ENCODE data around the gene PDE8A.
A peak's percentile ranks its signal among the peaks of the same experiment; 100 is the strongest.

Gene PDE8A

GRCh38 chr15:85021409-85021808 is 39.8 kb downstream of the PDE8A start:
- Mint-ChIP-seq H3K4me1 (ENCODE audit: low read depth) (peaks cover 52% of the 10 kb centered on the region), H3K4me3 (no peak overlapping the region), H3K27me3 (no peaks in the 10 kb centered on the region), H3K27ac (no peak overlapping the region), H3K36me3 (ENCODE audit: low read depth) (no peaks in the 10 kb centered on the region), H3K9me3 (no peaks in the 10 kb centered on the region)
- no peak for DNase-seq

DNA sequence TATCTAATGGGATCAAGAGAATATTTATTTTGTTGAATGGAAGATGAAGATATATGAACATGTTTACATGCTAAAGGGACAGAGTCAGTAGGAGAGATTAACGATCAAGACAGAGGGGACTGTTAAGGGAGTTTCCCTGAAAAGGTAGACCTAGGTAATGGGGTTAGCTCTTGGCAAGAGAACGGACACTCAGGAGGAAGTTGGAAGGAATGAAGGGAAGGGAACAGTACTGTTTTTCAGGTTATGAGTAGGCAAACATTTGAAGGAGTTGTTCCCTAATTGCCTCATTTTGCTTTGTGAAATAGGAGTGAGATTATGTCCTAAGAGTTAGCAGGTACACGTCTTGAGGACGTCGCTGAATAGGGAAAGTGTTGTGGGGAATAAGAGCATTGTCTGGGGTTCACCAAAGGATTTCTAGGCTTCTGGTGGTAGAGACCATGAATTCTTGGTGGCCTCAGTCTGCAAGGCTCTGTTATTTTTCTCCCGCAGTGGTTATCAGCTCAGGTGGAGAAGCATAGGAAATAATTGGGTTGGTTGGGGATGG is 41.3 kb downstream of the PDE8A start:
- Mint-ChIP-seq H3K4me3 (no peak overlapping the region), H3K36me3 (ENCODE audit: low read depth) (no peaks in the 10 kb centered on the region), H3K27me3 (no peaks in the 10 kb centered on the region), H3K27ac (no peak overlapping the region), H3K4me1 (ENCODE audit: low read depth) (peaks cover 58% of the 10 kb centered on the region), H3K9me3 (no peaks in the 10 kb centered on the region)
- no peak for DNase-seq

DNA sequence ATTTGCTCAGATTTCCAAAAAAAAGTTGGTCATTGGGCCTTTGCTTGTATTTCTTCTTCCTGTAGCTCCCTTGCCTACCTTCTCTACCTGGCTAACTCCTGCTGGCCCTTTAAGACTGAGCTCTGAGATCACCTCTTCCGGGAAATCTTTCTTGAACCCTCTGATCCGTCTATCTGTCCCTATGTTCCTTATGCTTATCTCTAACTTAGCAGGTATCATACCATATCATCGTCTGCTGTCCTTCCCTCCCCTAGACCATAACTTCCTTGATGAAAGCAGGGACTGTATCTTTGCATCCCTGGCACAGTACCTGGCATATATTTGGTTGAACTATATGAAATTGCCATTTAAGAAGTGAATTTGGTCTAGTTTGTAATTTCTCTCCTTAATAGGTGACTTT is 42.3 kb downstream of the PDE8A start:
- Mint-ChIP-seq H3K4me3 (no peak overlapping the region), H3K27ac (no peak overlapping the region), H3K27me3 (no peaks in the 10 kb centered on the region), H3K36me3 (ENCODE audit: low read depth) (no peaks in the 10 kb centered on the region), H3K4me1 (ENCODE audit: low read depth) (peaks cover 58% of the 10 kb centered on the region), H3K9me3 (no peaks in the 10 kb centered on the region)
- DNase-seq: no peak

- Mint-ChIP-seq H3K9me3 (no peaks in the 10 kb centered on the region), H3K27ac (peak overlapping the region; percentile 28), H3K27me3 (no peaks in the 10 kb centered on the region), H3K4me3 (no peak overlapping the region), H3K4me1 (ENCODE audit: low read depth) (peaks cover 62% of the 10 kb centered on the region), H3K36me3 (ENCODE audit: low read depth) (no peaks in the 10 kb centered on the region)
- no peak for DNase-seq
Measured at GRCh38 chr15:85024509-85025336, 43.1 kb downstream of the PDE8A start.

DNA sequence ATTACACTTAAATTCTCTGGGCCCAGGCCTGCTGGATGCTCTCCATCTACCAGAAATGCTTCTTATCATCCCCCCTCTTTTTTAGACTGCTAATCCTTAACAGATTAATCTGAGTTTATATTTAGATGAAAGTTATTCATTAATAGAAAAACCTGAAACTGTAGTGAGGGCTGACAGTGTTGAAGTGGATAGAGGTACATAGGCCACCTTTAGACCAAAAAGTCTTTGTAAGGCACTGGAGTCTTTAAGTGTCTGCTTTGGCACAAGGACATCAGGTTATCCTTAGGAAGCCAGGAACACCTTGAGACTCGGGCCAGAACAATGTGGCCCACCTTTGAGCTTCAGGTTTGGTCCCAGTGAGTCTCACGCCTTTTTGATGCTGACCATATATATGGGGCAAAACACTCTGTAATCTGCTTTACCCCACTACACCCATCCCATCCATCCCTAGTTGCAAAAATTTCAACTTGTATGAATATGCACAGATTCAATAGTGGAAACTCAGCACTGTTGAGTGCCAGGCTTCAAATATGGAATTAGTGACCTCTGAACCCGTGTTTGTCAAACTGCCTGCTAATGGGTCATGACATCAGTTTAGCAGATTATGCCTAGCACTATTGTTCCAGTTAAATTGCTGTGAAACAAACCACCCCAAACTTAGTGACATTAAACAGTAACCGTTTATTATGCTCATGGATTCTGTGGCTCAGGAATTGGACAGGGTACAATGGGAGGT is 44.0 kb downstream of the PDE8A start:
- H3K27ac Mint-ChIP-seq: no peak overlapping the region
- H3K36me3 Mint-ChIP-seq (ENCODE audit: low read depth): no peaks in the 10 kb centered on the region
- H3K4me1 Mint-ChIP-seq (ENCODE audit: low read depth): peaks cover 66% of the 10 kb centered on the region
- H3K27me3 Mint-ChIP-seq: no peaks in the 10 kb centered on the region
- H3K4me3 Mint-ChIP-seq: no peak overlapping the region
- no peaks in the 10 kb centered on the region for H3K9me3 Mint-ChIP-seq
- DNase-seq: no peak

DNA sequence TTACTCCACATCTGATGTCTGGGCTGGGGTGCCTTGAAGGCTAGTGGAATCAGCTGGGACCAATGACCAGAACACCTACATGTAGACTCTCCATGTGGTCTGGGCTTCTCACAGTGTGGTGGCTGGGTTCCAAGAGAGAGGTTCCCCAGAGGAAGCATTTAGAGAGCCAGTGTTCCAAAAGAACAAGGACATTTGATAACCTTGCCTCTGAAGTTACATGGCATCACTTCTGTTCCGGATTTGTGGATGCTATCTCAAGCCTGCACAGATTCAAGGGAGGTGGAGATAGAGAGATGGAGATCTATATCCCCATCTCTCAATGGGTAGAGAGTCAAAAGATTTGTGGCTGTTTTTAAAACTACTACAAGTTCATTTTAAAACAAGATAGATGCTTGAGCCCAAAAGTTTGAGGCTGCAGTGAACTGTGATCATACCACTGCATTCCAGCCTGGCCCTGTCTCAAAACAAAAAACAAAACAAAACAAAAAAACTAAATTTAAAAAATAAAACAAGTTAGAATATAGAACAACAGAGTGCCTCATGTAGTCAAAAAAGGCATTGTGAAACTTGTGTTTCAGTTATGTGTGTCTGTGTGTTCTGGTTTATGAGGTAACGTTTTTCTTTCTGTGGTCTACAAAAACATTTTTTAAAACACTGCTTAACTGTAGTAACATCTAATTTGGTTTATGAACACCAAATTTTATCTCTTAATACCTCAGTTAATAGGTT is 44.8 kb downstream of the PDE8A start:
- DNase-seq: no peak
- no peak overlapping the region for H3K27ac Mint-ChIP-seq
- peaks cover 70% of the 10 kb centered on the region for H3K4me1 Mint-ChIP-seq (ENCODE audit: low read depth)
- H3K4me3 Mint-ChIP-seq: no peak overlapping the region
- no peaks in the 10 kb centered on the region for H3K27me3 Mint-ChIP-seq
- no peaks in the 10 kb centered on the region for H3K9me3 Mint-ChIP-seq
- no peaks in the 10 kb centered on the region for H3K36me3 Mint-ChIP-seq (ENCODE audit: low read depth)

GRCh38 chr15:85027033-85027380 is 45.4 kb downstream of the PDE8A start:
- DNase-seq: no peak
- Mint-ChIP-seq H3K9me3 (no peaks in the 10 kb centered on the region), H3K4me3 (no peak overlapping the region), H3K4me1 (ENCODE audit: low read depth) (peaks cover 73% of the 10 kb centered on the region), H3K36me3 (ENCODE audit: low read depth) (no peaks in the 10 kb centered on the region), H3K27me3 (no peaks in the 10 kb centered on the region), H3K27ac (no peak overlapping the region)

DNA sequence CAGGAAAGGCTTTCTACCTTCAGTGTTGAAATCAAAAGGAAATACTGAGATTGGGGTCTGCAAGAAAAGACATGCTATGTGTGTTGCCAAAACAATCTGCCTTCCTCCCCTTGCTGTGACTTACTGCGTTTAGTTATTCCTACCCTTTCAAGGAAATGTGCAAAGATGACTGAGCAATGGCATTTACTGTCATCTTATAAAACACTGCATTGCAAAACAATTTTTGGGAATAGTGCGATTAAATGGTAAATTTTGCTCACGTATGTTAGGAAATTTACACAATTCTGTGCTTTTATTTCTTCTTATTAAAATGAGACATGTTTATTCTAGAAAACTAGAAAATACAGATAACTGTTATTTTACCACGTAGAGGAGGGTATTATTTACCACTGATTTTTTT is 45.8 kb downstream of the PDE8A start:
- peaks cover 76% of the 10 kb centered on the region for H3K4me1 Mint-ChIP-seq (ENCODE audit: low read depth)
- no peaks in the 10 kb centered on the region for H3K27me3 Mint-ChIP-seq
- no peaks in the 10 kb centered on the region for H3K9me3 Mint-ChIP-seq
- no peaks in the 10 kb centered on the region for H3K36me3 Mint-ChIP-seq (ENCODE audit: low read depth)
- DNase-seq: no peak
- H3K27ac Mint-ChIP-seq: no peak overlapping the region
- no peak overlapping the region for H3K4me3 Mint-ChIP-seq

DNA sequence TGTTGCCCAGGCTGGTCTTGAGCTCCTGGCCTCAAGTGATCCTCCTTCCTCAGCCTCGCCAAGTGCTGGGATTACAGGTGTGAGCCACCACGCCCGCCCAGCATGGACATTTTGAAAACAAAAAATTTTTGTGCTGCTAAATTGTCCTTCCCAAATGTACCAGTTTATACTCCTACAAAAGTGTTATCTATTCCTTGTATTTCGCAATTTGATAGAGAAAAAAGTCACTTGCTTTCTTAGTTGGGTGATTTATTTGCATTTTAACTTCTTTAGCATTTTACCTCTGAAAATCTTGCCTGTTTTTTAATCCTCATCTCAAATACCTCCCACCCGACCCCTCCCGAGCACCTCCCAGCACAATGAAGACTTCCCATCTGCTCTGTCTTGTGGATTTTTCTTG is 46.8 kb downstream of the PDE8A start:
- Mint-ChIP-seq H3K27ac (no peak overlapping the region), H3K4me3 (no peak overlapping the region), H3K4me1 (ENCODE audit: low read depth) (peaks cover 73% of the 10 kb centered on the region)

GRCh38 chr15:85029221-85029620 is 47.6 kb downstream of the PDE8A start:
- peaks cover 67% of the 10 kb centered on the region for H3K4me1 Mint-ChIP-seq (ENCODE audit: low read depth)
- no peak overlapping the region for H3K27ac Mint-ChIP-seq
- no peaks in the 10 kb centered on the region for H3K27me3 Mint-ChIP-seq

More for the DNA sequence above, 46.8 kb downstream of the PDE8A start:
- DNase-seq: no peak
- H3K27me3 Mint-ChIP-seq: no peaks in the 10 kb centered on the region
- no peaks in the 10 kb centered on the region for H3K36me3 Mint-ChIP-seq (ENCODE audit: low read depth)
- H3K9me3 Mint-ChIP-seq: no peaks in the 10 kb centered on the region

DNA sequence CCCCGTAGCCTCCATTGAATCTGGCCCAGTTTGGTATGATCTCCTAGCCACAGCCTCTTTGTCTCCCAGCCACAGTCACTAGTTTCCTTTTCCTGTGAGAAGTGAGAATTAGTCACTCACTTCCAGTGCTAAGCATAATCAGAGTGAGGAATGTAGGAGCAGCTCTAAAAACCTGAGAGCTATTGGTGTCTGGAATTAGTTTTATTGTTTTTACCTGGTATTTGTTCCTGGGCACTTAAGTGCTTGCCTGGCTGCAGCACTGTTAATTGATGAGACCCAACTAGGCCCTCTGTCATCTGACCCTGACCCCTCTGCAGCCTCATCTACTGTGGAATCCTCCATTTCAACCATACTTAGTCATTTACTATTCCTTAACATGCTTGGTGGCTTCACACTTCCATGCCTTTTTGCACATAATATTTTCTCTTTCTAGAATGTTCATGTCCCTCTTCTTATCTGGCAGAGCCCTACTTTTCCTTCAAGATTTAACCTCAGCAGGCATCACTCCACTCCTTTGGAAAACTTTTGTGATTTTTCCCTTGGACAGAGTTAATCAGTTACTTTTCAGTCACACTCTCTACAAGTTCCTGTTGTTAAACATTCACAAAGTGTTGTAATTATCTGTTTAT is 48.8 kb downstream of the PDE8A start:
- H3K36me3 Mint-ChIP-seq (ENCODE audit: low read depth): no peaks in the 10 kb centered on the region
- peak overlapping the region; percentile 1 for H3K4me3 Mint-ChIP-seq
- peaks cover 58% of the 10 kb centered on the region for H3K4me1 Mint-ChIP-seq (ENCODE audit: low read depth)
- H3K9me3 Mint-ChIP-seq: no peaks in the 10 kb centered on the region
- H3K27me3 Mint-ChIP-seq: no peaks in the 10 kb centered on the region
- peak overlapping the region; percentile 71 for H3K27ac Mint-ChIP-seq
- no peak for DNase-seq

More at GRCh38 chr15:85029221-85029620, 47.6 kb downstream of the PDE8A start:
- no peak for DNase-seq
- Mint-ChIP-seq H3K36me3 (ENCODE audit: low read depth) (no peaks in the 10 kb centered on the region), H3K9me3 (no peaks in the 10 kb centered on the region), H3K4me3 (no peak overlapping the region)

DNA sequence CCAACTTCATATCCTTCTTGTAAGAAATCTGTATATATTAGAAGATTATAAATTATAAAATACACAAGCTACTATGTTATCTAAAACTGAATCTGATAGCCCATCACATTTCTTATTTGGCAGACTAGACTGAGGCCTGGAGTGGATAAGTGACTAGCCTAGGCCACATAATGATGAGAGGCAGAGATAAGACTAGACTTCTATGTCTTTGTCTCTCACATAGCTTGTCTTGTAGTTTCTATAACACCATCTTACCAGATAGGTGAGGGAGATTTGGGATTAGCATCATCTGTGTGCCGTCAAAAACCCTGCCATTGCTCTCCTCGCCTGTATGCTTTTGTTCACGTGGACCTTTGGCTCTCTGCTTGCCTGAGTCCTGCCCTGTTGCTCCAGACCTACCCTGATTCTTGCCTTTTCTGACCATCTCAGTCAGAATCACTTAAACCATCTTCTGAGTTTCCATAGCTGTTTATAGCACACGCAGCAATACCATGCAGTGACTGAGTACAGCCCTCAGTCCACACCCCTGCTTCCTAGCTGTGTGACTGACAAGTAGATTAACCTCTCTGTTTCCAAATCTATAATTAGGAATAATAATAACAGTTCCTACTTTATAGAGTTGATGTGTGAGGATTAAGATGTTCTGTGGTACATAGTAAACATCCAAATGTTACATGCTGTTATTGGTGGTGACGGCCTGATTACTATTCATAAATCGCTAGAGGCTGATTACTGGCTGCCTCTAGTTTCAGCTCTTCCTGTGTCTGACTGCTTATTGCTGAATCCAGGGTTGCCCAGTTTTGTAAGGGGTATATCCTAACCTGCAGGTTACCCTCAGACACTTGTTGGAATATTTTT is 49.7 kb downstream of the PDE8A start:
- H3K4me1 Mint-ChIP-seq (ENCODE audit: low read depth): peaks cover 57% of the 10 kb centered on the region
- no peaks in the 10 kb centered on the region for H3K36me3 Mint-ChIP-seq (ENCODE audit: low read depth)
- H3K4me3 Mint-ChIP-seq: no peak overlapping the region
- H3K27ac Mint-ChIP-seq: peak overlapping the region; percentile 4
- no peaks in the 10 kb centered on the region for H3K9me3 Mint-ChIP-seq
- no peaks in the 10 kb centered on the region for H3K27me3 Mint-ChIP-seq
- DNase-seq: no peak

- Mint-ChIP-seq H3K27me3 (no peaks in the 10 kb centered on the region), H3K36me3 (ENCODE audit: low read depth) (no peaks in the 10 kb centered on the region), H3K4me1 (ENCODE audit: low read depth) (peaks cover 56% of the 10 kb centered on the region), H3K27ac (no peak overlapping the region), H3K4me3 (no peak overlapping the region), H3K9me3 (no peaks in the 10 kb centered on the region)
- no peak for DNase-seq
Measured at GRCh38 chr15:85031944-85032558, 50.4 kb downstream of the PDE8A start.
